Right lobe of liver (tissue), 6 donors: Measurements from ENCODE around the gene SCN9A. TPM values are rescaled to one million over a fixed set of nuclear protein-coding genes. Genes with fewer than 3 reads are reported as not detected.

Source experiments
- ATAC-seq, 4 donors: fragments of 200-7000 bp; cut with Tn5 transposase; one replicate each; pipeline ENCODE4 v1.9.1; 2020; ENCODE audit warnings: mild to moderate bottlenecking in 4 of 4, moderate library complexity in 4 of 4
- DNase-seq, 3 donors: peaks; one replicate each; pipeline ENCODE4 v3.0.0-alpha.2; 2020
- H3K27ac ChIP-seq, 3 donors: fragments of 200-600 bp; one replicate each; pipeline ENCODE4 v1.8.0; 2022
- H3K27me3 ChIP-seq, 2 donors: fragments of 200-600 bp; one replicate each; pipeline ENCODE4 v1.8.0; 2022
- H3K36me3 ChIP-seq, 4 donors: fragments of 200-600 bp; sonication (generic) in 1 of 4; one replicate each; pipeline versions ENCODE4 v1.5.1 to v1.8.0; 2017 to 2022; ENCODE audit warnings: control low read depth in 1 of 4
- H3K4me1 ChIP-seq, 4 donors: fragments of 200-600 bp; sonication (generic) in 1 of 4; one replicate each; pipeline versions ENCODE4 v1.5.1 to v1.8.0; 2017 to 2022; ENCODE audit warnings: control low read depth in 1 of 4
- H3K4me3 ChIP-seq, 3 donors: fragments of 200-600 bp; one replicate each; pipeline ENCODE4 v1.8.0; 2022
- H3K9me3 ChIP-seq, 4 donors: fragments of 200-600 bp; sonication (generic) in 1 of 4; one replicate each; pipeline versions ENCODE4 v1.5.1 to v1.8.0; 2017 to 2022; ENCODE audit warnings: control low read depth in 1 of 4
- POLR2A ChIP-seq: fragments of 450-650 bp; IDR thresholded peaks from one replicate; pipeline ENCODE4 v1.6.1; 2017; ENCODE audit warnings: antibody characterized with exemption, mild to moderate bottlenecking
- WGBS: methylation state at CpG from one replicate; pipeline ENCODE4 v1.1.6; 2018; ENCODE audit warnings: low coverage, low lambda C conversion rate; ENCODE audit not compliant: insufficient coverage; ENCODE audit errors: missing lambda C conversion rate; 5-methylcytosine and 5-hydroxymethylcytosine counted together
- intact Hi-C, 2 donors: fragments of 100-400 bp; cut with DNase I; formaldehyde crosslinking; loops; one replicate each; pipeline versions ENCODE4 v1.11.2 to v1.14.1; 2022
- total RNA-seq, 6 experiments: library from RNA; depleted of rRNA in 2 of 6; stranded (reverse); fragments of >200 nt in 2 of 6; fragmentation: NEBNext Ultra II Directional in 3 of 6; extraction: Animal tissue kit (Norgen Biotek cat#: 25700) in 3 of 6; gene quantifications; one replicate each; pipeline versions ENCODE4 v1.1.0 to v1.2.4, GENCODE V29; 2016 to 2023
- TF ChIP-seq, protein P1 (sequence below), 4 donors: fragments of 200-600 bp in 3 of 4; fragments of 450-650 bp in 1 of 4; IDR thresholded peaks; one replicate each; pipeline versions ENCODE4 v1.5.1 to v1.8.0; 2016 to 2022; ENCODE audit warnings: antibody characterized with exemption in 4 of 4, mild to moderate bottlenecking in 2 of 4
- donor health status: DM: no; HTN: yes; CAD: no.
- donor health status: DM: no; HTN: no; CAD: no.
- donor health status: DM: no; HTN: no; CAD: no.
- donor health status: DM: no; HTN: yes; CAD: no.
- donor health status: DM: no; HTN: yes; CAD: no.

Gene SCN9A
- total RNA-seq, 6 experiments from 2014 or later: 2.1 to 10.2 (median 5.1) TPM

DNA sequence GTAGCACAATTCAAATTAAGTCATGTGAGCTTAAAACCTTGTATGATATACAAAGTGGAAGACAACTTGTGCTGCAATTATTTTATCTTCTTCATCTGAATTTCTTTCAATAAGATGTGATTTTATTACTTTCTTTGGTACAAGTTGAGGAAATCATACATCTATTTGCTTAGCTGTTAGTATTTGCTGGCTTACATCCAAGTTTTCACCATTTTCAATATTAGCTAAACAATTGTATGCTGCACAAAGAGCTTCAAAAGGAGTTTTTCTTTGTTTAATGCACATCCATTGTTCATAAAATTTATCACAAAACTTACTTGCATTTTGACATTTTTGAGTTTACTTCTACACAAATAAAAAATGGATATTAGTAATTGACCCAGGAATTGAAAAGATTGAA, 40.9 kb downstream of the SCN9A start:
- intact Hi-C loops: no loop called here
- no peak for ATAC-seq

DNA sequence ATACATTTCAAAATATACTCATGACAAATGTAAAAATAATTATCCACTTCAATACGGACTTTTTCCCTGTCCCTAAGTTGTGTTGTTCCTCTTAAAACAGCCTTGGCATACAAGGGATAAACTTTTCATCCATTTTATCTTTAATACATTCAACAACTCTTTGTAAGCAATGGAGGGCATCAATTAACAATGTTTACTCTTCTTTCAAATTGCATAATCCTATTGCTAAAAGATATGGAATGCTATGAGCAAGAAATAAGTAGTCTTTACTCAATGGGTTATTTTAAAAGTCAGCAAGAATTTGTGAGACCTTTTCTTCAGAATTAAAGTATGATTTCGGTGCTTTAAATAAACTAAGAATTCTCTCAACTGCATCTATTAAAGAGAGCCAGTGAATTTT, 41.9 kb downstream of the SCN9A start:
- DNase-seq (no peak), ATAC-seq (no peak)
- H3K4me3 ChIP-seq: no peak overlapping the region
- TF ChIP-seq, protein P1, sequence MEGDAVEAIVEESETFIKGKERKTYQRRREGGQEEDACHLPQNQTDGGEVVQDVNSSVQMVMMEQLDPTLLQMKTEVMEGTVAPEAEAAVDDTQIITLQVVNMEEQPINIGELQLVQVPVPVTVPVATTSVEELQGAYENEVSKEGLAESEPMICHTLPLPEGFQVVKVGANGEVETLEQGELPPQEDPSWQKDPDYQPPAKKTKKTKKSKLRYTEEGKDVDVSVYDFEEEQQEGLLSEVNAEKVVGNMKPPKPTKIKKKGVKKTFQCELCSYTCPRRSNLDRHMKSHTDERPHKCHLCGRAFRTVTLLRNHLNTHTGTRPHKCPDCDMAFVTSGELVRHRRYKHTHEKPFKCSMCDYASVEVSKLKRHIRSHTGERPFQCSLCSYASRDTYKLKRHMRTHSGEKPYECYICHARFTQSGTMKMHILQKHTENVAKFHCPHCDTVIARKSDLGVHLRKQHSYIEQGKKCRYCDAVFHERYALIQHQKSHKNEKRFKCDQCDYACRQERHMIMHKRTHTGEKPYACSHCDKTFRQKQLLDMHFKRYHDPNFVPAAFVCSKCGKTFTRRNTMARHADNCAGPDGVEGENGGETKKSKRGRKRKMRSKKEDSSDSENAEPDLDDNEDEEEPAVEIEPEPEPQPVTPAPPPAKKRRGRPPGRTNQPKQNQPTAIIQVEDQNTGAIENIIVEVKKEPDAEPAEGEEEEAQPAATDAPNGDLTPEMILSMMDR (IDR thresholded peaks at IDR 0.05): no peak
- no peak for TF ChIP-seq POLR2A
- no peaks in the 10 kb centered on the region for H3K27me3 ChIP-seq
- H3K9me3 ChIP-seq: no peaks in the 10 kb centered on the region
- intact Hi-C loops: no loop called here
- no peak overlapping the region for H3K27ac ChIP-seq
- H3K4me1 ChIP-seq: peaks cover 0 to 20% (median 0%) of the 10 kb centered on the region in 4 donors
- no peaks in the 10 kb centered on the region for H3K36me3 ChIP-seq
- 73% methylated on average over 2 of the region's 2 CpGs for WGBS

More for the DNA sequence above, 40.9 kb downstream of the SCN9A start:
- H3K9me3 ChIP-seq: no peaks in the 10 kb centered on the region
- H3K36me3 ChIP-seq: no peaks in the 10 kb centered on the region
- TF ChIP-seq, protein P1 (IDR thresholded peaks at IDR 0.05): no peak
- no peak for TF ChIP-seq POLR2A
- peaks cover 0 to 20% (median 0%) of the 10 kb centered on the region in 4 donors for H3K4me1 ChIP-seq
- DNase-seq: no peak
- H3K27me3 ChIP-seq: no peaks in the 10 kb centered on the region
- H3K27ac ChIP-seq: no peak overlapping the region
- no peak overlapping the region for H3K4me3 ChIP-seq

DNA sequence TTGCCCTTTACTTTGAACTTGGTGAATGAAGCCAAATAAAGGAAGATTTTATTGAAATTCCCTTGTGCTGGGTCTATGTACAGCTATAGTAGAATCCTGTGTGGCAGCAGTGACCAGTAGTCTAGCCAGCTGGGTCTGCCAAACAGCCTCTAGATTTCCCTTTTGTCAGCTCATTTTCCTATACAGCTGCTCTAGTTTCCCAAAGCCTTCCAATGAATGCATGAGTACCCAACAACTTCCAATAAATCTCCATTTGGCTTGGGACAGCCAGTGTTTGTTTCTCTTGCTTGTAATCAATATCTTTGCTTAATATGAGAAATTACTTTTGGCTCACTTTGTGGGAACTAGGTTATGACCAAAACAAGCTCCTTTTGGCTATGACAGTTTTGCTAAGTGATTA, 43.6 kb downstream of the SCN9A start:
- intact Hi-C loops: no loop called here
- ATAC-seq (peak; percentile 36 to 58 (median 46)), DNase-seq (no peak)

DNA sequence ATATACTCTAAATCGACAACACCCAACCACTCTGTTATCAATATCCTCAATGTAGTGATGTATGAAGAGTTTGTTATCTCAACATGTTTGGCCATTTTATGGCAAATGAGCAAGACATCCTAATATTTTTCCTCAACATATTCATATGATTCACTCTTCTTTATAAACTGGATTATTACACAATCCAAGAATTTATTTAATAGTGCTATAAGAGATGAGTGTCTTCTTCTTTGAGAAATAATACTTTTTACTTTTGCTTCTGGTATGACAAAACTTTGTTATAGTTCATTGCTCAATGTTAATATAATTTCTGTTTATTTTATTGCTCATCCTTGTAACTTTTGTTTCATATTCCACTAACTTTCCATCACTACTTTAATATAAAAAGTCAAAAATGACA, 44.3 kb downstream of the SCN9A start:
- no peak overlapping the region for H3K4me3 ChIP-seq
- ATAC-seq (no peak), DNase-seq (no peak)
- peaks cover 0 to 20% (median 0%) of the 10 kb centered on the region in 4 donors for H3K4me1 ChIP-seq
- WGBS: 100% methylated on average over 1 of the region's 1 CpG
- intact Hi-C loops: no loop called here
- H3K27me3 ChIP-seq: no peaks in the 10 kb centered on the region
- H3K36me3 ChIP-seq: no peaks in the 10 kb centered on the region
- no peaks in the 10 kb centered on the region for H3K9me3 ChIP-seq
- no peak overlapping the region for H3K27ac ChIP-seq
- no peak for TF ChIP-seq POLR2A
- TF ChIP-seq, protein P1 (IDR thresholded peaks at IDR 0.05): no peak

More for the DNA sequence above, 43.6 kb downstream of the SCN9A start:
- Histone ChIP-seq H3K4me1 (peaks cover 0 to 20% (median 0%) of the 10 kb centered on the region in 4 donors), H3K27ac (no peak overlapping the region), H3K27me3 (no peaks in the 10 kb centered on the region), H3K36me3 (no peaks in the 10 kb centered on the region), H3K4me3 (no peak overlapping the region), H3K9me3 (no peaks in the 10 kb centered on the region)
- TF ChIP-seq, protein P1 (IDR thresholded peaks at IDR 0.05): no peak

DNA sequence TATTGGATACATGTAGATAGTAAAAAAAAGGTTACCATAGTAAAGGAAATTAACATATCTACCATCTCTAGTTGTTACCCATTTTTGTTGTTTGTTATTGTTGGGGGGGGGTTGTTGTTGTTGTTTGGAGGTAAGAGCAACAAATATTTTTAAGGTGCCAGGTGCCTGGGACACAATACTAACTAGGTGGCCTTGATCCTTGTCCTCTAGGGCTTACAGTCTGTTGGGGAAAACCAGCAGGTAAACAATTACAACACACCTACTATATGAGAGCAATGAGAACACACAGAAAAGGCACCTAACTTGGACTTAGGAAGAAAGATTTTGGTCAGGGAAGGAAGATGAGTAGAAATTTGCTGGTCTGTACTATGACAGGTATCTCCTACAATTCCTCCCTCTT, 46.3 kb downstream of the SCN9A start:
- intact Hi-C loops: no loop called here
- no peak overlapping the region for H3K4me3 ChIP-seq
- no peak for TF ChIP-seq POLR2A
- TF ChIP-seq, protein P1 (IDR thresholded peaks at IDR 0.05): no peak
- H3K9me3 ChIP-seq: no peaks in the 10 kb centered on the region
- H3K27ac ChIP-seq: peak overlapping the region in 1 of 3 donors; percentile 22
- no peaks in the 10 kb centered on the region for H3K27me3 ChIP-seq
- H3K36me3 ChIP-seq: no peaks in the 10 kb centered on the region
- ATAC-seq: peak; percentile 93 to 98 (median 96)
- no peak for DNase-seq
- peaks cover 0 to 8% (median 0%) of the 10 kb centered on the region in 4 donors for H3K4me1 ChIP-seq
